NB4 (cell line): ENCODE results near the gene CLMN.

Source experiments
- MYC ChIP-seq: IDR thresholded peaks from 2 replicates; pipeline ENCODE4 v1.6.1; 2011; ENCODE audit warnings: low read depth, low read length
- POLR2A ChIP-seq: IDR thresholded peaks from 2 replicates; pipeline ENCODE4 v1.6.1; 2011; ENCODE audit warnings: mild to moderate bottlenecking; ENCODE audit not compliant: insufficient read length; ENCODE audit errors: extremely low read depth
- TF ChIP-seq, protein P1 (sequence below): IDR thresholded peaks from one replicate; pipeline ENCODE4 v1.5.1; 2012; ENCODE audit warnings: low read depth, low read length
- TF ChIP-seq, protein P2 (sequence below): IDR thresholded peaks from 2 replicates; pipeline ENCODE4 v1.6.1; 2011; ENCODE audit warnings: low read depth, low read length

DNA sequence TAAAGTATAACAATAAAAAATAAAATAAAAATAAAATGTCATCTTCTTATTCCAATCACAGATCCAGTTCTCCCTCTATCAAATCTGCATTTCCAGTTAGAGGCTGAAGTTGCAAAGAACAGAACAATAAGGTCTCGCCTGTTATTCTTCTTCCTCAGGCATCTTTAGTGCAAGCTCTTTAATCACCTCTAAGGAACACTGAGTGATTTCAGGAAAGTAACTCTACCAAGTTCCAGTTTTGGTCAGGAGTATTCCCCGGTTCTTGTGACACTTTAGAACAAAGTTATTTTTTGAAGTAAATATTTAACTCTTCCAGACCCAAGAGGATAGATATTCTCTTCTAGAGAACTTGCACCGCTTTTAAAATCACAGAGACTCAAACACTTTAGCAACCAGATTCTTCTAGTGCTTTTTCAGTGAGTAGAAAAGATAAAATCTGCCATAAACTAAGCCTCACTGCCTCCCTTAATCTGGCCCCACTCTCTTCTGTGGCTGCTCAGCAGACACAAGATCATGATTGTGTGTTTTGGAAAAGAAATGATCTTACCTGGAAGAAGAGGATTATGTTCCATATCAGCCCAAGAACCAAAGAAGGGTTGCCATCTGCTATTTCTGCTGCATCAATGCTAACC lies 104.5 kb downstream of the CLMN start:
- TF ChIP-seq, protein P1, sequence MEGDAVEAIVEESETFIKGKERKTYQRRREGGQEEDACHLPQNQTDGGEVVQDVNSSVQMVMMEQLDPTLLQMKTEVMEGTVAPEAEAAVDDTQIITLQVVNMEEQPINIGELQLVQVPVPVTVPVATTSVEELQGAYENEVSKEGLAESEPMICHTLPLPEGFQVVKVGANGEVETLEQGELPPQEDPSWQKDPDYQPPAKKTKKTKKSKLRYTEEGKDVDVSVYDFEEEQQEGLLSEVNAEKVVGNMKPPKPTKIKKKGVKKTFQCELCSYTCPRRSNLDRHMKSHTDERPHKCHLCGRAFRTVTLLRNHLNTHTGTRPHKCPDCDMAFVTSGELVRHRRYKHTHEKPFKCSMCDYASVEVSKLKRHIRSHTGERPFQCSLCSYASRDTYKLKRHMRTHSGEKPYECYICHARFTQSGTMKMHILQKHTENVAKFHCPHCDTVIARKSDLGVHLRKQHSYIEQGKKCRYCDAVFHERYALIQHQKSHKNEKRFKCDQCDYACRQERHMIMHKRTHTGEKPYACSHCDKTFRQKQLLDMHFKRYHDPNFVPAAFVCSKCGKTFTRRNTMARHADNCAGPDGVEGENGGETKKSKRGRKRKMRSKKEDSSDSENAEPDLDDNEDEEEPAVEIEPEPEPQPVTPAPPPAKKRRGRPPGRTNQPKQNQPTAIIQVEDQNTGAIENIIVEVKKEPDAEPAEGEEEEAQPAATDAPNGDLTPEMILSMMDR: no peak
- TF ChIP-seq, protein P2, sequence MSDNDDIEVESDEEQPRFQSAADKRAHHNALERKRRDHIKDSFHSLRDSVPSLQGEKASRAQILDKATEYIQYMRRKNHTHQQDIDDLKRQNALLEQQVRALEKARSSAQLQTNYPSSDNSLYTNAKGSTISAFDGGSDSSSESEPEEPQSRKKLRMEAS: no peak
- TF ChIP-seq POLR2A (no peak), MYC (no peak)
